Esophagus muscularis mucosa (tissue), 4 donors: ENCODE data around the gene MUC20.

ENCODE experiments used
- EP300 ChIP-seq: sonication (generic); formaldehyde crosslinking; IDR thresholded peaks from one replicate; pipeline ENCODE4 v1.6.1; 2017; ENCODE audit warnings: antibody characterized with exemption
- POLR2A ChIP-seq: fragments of 450-650 bp; IDR thresholded peaks from one replicate; pipeline ENCODE4 v1.6.1; 2017; ENCODE audit warnings: antibody characterized with exemption, moderate library complexity, mild to moderate bottlenecking, low read depth
- TF ChIP-seq, protein P1 (sequence below), 3 experiments: fragments of 200-600 bp in 2 of 3; fragments of 450-650 bp in 1 of 3; sonication (generic) in 2 of 3; IDR thresholded peaks; one replicate each; pipeline ENCODE4 v1.5.1; 2017 to 2019; ENCODE audit warnings: antibody characterized with exemption in 3 of 3, mild to moderate bottlenecking in 2 of 3, moderate library complexity in 1 of 3

DNA sequence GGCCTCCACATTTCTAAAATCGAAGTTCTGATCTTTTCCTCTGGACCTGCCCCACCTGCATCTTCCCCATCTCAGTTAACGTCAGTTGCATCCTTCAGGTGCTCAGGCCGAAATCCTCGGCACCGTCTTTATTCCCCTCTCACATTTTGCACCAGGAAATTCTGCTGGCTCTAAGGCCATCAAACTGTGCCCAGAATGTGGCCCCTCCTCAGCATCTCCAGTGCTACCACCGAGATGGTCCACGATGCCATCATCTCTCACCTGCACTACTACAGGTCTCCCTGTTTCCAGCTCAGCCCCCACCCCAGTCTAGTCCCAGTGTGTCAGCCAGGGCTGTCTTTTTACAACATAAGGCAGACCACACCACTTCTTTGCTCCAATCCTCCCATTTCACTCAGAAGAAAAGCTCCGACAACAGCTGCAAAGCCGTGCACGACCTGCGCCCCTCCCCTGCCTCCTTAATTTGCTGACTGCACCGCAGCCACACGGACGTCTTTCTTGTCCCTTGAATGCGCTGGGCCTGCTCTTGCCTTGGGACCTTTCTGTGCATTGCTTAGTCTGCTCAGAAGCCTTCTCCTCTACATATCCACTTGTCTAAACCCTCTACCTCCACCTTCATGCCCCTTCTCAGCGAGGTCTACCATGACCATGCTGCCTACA is 14.4 kb downstream of the MUC20 start:
- TF ChIP-seq, protein P1, sequence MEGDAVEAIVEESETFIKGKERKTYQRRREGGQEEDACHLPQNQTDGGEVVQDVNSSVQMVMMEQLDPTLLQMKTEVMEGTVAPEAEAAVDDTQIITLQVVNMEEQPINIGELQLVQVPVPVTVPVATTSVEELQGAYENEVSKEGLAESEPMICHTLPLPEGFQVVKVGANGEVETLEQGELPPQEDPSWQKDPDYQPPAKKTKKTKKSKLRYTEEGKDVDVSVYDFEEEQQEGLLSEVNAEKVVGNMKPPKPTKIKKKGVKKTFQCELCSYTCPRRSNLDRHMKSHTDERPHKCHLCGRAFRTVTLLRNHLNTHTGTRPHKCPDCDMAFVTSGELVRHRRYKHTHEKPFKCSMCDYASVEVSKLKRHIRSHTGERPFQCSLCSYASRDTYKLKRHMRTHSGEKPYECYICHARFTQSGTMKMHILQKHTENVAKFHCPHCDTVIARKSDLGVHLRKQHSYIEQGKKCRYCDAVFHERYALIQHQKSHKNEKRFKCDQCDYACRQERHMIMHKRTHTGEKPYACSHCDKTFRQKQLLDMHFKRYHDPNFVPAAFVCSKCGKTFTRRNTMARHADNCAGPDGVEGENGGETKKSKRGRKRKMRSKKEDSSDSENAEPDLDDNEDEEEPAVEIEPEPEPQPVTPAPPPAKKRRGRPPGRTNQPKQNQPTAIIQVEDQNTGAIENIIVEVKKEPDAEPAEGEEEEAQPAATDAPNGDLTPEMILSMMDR (IDR thresholded peaks at IDR 0.05), result no peak
- TF ChIP-seq EP300, result no peak
- no peak for TF ChIP-seq POLR2A
